B cell (primary cell): ENCODE data around the gene CPNE4.

Source experiments
- EZH2 ChIP-seq: IDR thresholded peaks from 2 replicates; pipeline ENCODE4 v1.6.1; 2012; ENCODE audit warnings: borderline replicate concordance, low read depth, mild to moderate bottlenecking, moderate library complexity, low read length; ENCODE audit not compliant: insufficient read depth, poor library complexity, severe bottlenecking
- TF ChIP-seq, protein P1 (sequence below): fragments of 200-600 bp; IDR thresholded peaks from one replicate; pipeline ENCODE4 v1.8.0; 2022; ENCODE audit warnings: antibody characterized with exemption, mild to moderate bottlenecking

DNA sequence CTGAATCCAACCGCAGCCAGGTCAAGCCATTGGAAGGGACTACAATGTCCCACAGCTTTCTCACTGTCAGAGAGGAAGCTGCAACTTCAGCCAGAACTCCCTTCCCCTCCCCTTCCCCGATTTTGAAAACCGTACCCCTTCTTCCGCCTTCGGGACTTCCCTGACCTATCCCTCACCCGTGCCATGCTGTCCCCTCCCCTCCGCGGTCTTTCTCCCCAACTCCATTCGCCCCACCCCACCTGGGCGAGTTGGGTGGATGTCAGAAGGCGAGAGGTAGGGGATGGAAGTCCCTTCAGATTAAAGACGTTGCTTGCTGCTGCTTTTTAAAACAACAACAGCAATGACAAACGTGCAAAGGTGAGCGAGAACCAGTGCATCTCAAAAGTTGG is 723 bp downstream of the CPNE4 start:
- TF ChIP-seq, protein P1, sequence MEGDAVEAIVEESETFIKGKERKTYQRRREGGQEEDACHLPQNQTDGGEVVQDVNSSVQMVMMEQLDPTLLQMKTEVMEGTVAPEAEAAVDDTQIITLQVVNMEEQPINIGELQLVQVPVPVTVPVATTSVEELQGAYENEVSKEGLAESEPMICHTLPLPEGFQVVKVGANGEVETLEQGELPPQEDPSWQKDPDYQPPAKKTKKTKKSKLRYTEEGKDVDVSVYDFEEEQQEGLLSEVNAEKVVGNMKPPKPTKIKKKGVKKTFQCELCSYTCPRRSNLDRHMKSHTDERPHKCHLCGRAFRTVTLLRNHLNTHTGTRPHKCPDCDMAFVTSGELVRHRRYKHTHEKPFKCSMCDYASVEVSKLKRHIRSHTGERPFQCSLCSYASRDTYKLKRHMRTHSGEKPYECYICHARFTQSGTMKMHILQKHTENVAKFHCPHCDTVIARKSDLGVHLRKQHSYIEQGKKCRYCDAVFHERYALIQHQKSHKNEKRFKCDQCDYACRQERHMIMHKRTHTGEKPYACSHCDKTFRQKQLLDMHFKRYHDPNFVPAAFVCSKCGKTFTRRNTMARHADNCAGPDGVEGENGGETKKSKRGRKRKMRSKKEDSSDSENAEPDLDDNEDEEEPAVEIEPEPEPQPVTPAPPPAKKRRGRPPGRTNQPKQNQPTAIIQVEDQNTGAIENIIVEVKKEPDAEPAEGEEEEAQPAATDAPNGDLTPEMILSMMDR: no peak
- no peak for TF ChIP-seq EZH2
